MG63 (cell line): ENCODE results near the gene SMC1B. TPM values are rescaled to one million over a fixed set of nuclear protein-coding genes. Genes with fewer than 3 reads are reported as not detected.
"Not testable (repeated sequence)": the region's sequence is repeated elsewhere in the genome, so short reads cannot be mapped to it uniquely, and the experiment has no call there.

Experiments
- DNase-seq: peaks from one replicate; pipeline ENCODE4 v3.0.0-alpha.2; 2020
- H3K27me3 ChIP-seq: fragments of 250-450 bp; sonication (Bioruptor Pico); 2 replicates; pipeline ENCODE4 v1.5.1; 2020; ENCODE audit warnings: mild to moderate bottlenecking, moderate library complexity
- H3K36me3 ChIP-seq: fragments of 250-450 bp; sonication (Bioruptor Pico); 2 replicates; pipeline ENCODE4 v1.5.1; 2020; ENCODE audit warnings: mild to moderate bottlenecking, moderate library complexity
- H3K4me3 ChIP-seq: fragments of 250-450 bp; sonication (Bioruptor Pico); 2 replicates; pipeline ENCODE4 v1.5.1; 2020; ENCODE audit warnings: mild to moderate bottlenecking, moderate library complexity
- H3K9me3 ChIP-seq: fragments of 250-450 bp; sonication (Bioruptor Pico); 2 replicates; pipeline ENCODE4 v1.5.1; 2020; ENCODE audit warnings: mild to moderate bottlenecking, moderate library complexity
- total RNA-seq: library from RNA; depleted of rRNA; stranded (reverse); fragments of >200 nt; shearing (Covaris generic); gene quantifications from 2 replicates; pipeline ENCODE4 v1.2.3, GENCODE V29; 2014; ENCODE audit warnings: low replicate concordance

SMC1B gene
- total RNA-seq, 1 experiment from 2014 or later = not detected

DNA sequence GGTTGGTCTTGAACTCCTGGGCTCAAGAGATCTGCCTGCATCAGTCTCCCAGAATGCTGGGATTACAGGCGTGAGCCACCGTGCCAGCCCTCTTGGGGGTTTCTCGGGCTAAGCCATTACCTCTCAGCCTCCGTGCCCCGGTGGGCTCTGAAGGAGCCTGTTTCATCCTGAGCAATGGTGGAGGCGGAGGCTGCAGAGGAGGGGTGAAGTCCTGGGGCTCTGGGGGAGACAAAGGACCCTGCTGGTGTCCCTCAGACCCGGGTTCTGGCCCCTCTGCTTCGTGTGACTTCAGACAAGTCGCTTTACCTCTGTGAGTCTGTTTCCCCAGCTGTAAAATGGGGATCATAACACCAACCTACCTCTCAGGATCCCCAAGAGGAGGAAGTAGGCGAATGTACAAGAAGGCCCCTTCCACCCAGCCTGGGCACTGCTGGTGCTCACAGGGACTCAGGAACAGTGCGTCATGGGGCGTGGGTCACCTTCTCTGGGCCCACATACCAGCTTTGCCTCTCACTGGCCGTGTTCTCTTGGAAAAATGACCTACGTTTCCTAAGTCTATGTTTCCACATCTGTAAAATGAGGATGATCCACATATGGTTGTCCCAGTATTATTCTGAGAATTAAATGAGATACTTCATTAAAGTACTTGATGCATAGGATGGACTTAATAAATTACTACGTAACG is 36.8 kb upstream of the SMC1B start:
- Histone ChIP-seq H3K27me3 (no peaks in the 10 kb centered on the region), H3K4me3 (no peak overlapping the region), H3K9me3 (no peaks in the 10 kb centered on the region), H3K36me3 (no peaks in the 10 kb centered on the region)
- DNase-seq = no peak

DNA sequence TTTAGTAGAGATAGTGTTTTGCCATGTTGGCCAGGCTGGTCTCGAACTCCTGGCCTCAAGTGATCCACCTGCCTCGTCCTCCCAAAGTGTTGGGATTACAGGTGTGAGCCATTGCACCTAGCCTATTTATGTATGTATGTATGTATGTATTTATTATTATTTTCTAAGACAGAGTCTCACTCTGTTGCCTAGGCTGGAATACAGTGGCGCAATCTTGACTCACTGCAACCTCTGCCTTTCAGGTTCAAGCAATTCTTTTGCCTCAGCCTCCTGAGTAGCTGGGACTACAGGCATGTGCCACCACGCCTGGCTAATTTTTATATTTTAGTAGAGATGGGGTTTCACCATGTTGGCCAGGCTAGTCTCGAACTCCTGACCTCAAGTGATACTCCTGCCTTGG is 36.0 kb upstream of the SMC1B start:
- H3K9me3 ChIP-seq, DNase-seq, H3K36me3 ChIP-seq, H3K27me3 ChIP-seq, H3K4me3 ChIP-seq: not testable (repeated sequence)

DNA sequence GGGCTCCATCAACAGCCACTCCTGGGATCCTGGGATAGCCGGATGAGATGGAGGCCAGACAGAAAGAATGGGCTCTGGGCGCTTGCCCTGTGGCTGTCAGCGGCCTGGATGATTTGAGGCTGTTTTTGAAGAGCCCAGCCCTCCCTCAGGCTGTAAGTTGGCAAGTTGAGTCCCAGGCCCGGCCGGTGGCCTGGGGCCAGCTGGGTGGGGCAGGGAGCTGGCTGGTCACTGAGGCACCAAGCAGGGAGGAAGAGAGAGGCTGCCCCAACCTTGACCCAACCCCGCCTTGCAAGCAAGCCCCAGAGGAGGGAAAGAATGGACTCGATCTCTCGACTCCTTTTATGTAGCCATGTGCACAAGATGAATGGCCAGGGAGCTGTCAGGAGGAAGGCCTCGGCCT is 35.0 kb upstream of the SMC1B start:
- Histone ChIP-seq H3K36me3 (no peaks in the 10 kb centered on the region), H3K9me3 (no peaks in the 10 kb centered on the region), H3K4me3 (no peak overlapping the region), H3K27me3 (no peaks in the 10 kb centered on the region)
- no peak for DNase-seq

DNA sequence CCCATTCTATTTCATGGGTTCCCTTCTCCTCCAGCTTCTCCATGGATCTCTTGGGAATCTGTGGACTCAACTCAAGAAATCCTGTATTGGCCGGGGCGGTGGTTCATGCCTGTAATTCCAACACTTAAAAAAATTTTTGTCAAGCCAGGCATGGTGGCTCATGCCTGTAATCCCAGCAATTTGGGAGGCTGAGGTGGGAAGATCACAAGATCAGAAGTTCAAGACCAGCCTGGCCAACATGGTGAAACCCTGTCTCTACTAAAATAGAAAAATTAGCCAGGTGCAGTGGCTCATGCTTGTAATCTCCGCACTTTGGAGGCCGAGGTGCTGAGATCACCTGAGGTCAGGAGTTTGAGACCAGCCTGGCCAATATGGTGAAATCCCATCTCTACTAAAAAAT is 34.2 kb upstream of the SMC1B start:
- not testable (repeated sequence) for DNase-seq, H3K36me3 ChIP-seq, H3K27me3 ChIP-seq, H3K9me3 ChIP-seq, H3K4me3 ChIP-seq

DNA sequence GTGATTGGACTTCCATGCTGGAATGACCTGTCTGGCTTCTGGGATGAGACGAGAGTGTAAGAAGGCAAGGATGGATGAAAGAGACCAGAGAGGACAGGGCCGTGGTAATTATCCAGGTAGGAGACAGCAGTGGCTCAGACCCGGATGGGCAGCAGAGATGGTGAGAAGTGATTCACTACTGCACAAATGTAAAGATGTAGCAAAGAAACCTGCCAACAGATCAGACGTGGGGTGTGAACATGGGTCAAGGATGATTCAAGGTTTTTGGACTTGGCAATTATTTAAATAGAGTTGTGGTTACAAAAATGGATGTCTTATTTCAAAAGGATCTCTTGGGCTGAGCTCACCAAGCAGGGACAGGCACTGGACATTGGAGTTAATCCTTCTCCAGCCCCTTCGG is 32.8 kb upstream of the SMC1B start:
- no peaks in the 10 kb centered on the region for H3K27me3 ChIP-seq
- DNase-seq = peak; percentile 23
- no peaks in the 10 kb centered on the region for H3K36me3 ChIP-seq

DNA sequence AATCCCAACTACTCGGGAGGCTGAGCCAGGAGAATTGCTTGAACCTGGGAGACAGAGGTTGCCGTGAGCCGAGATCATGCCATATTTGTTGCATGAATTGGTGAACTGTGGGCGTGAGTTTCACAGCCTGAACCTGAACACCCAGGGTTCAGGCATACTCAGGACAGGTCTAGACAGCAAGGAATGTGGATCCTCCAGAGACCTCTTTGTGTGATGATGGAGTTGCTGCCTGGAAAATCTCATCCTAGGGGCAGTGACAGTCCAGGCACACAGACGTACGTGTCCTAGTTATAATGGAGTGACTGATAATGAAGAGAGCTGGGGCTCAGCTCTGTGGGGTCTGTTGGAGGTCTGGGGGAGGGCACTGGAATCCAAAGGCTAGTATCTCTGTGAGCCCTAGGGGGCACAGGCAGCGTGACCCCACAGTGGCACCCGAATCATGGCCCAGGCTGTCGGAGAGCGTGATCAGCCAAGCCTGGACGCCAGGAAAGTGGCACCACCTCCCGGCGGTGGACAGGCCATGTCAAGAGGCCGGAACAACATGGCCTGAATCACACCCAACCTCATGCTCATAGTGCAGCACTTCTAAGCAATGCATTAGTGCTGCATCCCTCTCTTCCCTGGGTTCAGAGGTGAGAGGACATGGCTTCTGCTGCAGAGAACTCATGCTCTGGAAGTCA is 31.8 kb upstream of the SMC1B start:
- no peaks in the 10 kb centered on the region for H3K27me3 ChIP-seq
- H3K4me3 ChIP-seq = no peak overlapping the region
- no peaks in the 10 kb centered on the region for H3K36me3 ChIP-seq
- DNase-seq = no peak
- H3K9me3 ChIP-seq = no peaks in the 10 kb centered on the region

More for the DNA sequence above, 32.8 kb upstream of the SMC1B start:
- Histone ChIP-seq H3K9me3 (no peaks in the 10 kb centered on the region), H3K4me3 (no peak overlapping the region)

DNA sequence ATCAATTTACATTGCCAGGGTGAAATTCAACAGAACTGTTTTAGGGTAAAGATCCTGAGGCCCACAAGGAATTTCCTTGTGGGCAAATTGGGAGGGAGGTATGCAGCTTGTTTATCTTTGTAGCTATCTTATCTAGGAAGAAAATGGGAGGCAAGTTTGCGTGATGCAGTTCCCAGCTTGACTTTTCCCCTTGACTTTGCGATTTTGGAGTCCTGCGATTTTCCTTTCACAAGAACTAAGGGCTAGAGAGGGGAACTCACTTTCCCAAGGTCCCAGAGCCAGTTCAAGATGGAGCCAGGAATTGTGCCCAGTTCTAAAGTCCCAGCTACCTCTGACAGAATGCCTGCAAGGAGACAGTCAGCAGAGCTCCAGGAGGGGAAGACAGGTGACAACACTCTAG is 30.8 kb upstream of the SMC1B start:
- no peaks in the 10 kb centered on the region for H3K27me3 ChIP-seq
- no peak for DNase-seq
- no peaks in the 10 kb centered on the region for H3K36me3 ChIP-seq
- H3K9me3 ChIP-seq = no peaks in the 10 kb centered on the region
- no peak overlapping the region for H3K4me3 ChIP-seq

DNA sequence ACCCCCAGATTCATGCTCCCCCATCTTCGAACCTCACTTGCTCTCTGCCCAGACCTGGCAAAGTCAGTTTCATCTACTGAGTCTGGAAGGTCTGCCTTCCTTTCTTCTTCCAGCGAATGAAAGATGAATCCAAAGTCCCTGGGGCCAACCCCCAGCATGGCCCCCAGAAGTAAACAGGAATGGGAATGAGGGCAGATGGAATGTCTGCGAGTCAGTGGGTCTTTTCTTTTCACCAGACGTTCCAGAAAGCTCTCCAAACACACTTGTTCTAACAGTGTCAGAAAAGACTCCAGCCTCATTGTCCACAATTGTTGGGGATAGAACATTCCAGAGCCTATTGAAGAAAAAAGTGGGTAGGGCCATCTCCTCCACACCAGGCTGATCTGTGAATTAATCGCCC is 28.7 kb upstream of the SMC1B start:
- H3K9me3 ChIP-seq = no peaks in the 10 kb centered on the region
- H3K27me3 ChIP-seq = no peaks in the 10 kb centered on the region
- no peak overlapping the region for H3K4me3 ChIP-seq
- no peak for DNase-seq
- no peaks in the 10 kb centered on the region for H3K36me3 ChIP-seq

DNA sequence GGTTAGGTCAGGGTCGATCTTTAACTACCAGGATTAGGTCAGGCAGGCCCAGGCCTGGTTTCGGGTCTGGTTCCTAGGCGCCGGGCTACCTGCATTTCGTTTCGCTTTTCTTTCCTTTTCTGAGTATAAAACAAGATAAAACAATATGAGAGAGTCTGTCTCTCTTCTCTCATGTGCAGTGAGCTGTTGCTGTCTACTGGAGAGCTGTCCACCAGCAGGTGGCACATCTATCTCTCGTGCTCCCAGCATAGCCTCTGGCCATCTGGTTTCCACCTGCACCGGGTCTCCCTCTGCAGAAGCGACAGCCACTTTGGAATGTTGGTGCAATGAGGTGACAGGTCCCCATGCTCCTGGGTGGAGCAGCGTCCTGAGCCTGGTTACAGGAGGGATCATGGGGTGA is 27.7 kb upstream of the SMC1B start:
- Histone ChIP-seq H3K36me3 (no peaks in the 10 kb centered on the region), H3K27me3 (no peaks in the 10 kb centered on the region), H3K9me3 (no peaks in the 10 kb centered on the region), H3K4me3 (no peak overlapping the region)
- peak; percentile 37 for DNase-seq

DNA sequence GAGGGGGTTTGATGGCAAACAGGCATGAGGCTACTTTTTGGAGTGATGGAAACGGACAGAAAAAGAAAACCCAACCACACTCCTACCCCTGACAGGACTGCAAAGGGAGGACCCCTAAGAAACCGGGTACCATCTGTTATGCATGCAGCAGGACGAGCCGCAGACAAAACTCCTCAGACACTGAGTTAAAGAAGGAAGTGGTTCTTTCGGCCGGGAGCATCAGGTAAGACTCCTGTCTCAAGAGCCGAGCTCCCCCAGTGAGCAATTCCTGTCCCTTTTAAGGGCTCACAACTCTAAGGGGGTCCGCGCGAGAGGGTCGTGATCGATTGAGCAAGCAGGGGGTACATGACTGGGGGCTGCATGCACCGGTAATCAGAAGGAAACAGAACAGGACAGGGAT is 27.3 kb upstream of the SMC1B start:
- H3K4me3 ChIP-seq, H3K27me3 ChIP-seq, H3K36me3 ChIP-seq: not testable (repeated sequence)

DNA sequence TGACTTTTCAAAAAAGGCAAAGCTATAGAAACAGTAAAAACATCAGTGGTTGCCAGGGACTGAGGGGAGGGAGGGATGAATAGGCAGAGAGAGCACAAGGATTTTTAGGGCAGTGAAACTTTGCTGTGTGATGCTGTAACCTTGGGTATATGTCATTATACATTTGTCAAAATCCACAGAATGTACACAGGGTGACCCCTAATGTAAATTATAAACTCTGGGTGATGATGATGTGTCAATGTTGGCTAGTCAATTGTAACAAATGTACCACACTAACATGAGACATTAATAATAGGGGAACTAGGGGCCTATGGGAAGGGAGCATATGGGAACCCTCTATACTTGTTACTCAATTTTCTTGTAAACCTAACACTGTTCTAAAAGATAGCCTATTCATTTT is 24.9 kb upstream of the SMC1B start:
- no peaks in the 10 kb centered on the region for H3K9me3 ChIP-seq
- H3K27me3 ChIP-seq = no peaks in the 10 kb centered on the region
- DNase-seq = no peak
- H3K4me3 ChIP-seq = no peak overlapping the region
- H3K36me3 ChIP-seq = no peaks in the 10 kb centered on the region

More for the DNA sequence above, 27.3 kb upstream of the SMC1B start:
- not testable (repeated sequence) for DNase-seq, H3K9me3 ChIP-seq

DNA sequence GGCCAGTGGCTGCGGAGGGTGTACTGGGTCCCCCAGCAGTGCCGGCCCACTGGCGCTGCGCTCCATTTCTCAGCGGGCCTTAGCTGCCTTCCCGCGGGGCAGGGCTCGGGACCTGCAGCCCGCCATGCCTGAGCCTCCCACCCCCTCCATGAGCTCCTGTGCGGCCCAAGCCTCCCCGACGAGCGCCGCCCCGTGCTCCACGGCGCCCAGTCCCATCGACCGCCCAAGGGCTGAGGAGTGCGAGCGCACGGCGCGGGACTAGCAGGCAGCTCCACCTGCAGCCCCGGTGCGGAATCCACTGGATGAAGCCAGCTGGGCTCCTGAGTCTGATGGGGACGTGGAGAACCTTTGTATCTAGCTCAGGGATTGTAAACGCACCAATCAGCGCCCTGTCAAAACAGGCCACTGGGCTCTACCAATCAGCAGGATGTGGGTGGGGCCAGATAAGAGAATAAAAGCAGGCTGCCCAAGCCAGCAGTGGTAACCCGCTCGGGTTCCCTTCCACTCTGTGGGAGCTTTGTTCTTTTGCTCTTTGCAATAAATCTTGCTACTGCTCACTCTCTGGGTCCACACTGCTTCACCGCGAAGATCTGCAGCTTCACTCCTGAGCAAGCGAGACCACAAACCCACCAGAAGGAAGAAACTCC is 23.6 kb upstream of the SMC1B start:
- DNase-seq, H3K36me3 ChIP-seq, H3K9me3 ChIP-seq, H3K4me3 ChIP-seq, H3K27me3 ChIP-seq: not testable (repeated sequence)

DNA sequence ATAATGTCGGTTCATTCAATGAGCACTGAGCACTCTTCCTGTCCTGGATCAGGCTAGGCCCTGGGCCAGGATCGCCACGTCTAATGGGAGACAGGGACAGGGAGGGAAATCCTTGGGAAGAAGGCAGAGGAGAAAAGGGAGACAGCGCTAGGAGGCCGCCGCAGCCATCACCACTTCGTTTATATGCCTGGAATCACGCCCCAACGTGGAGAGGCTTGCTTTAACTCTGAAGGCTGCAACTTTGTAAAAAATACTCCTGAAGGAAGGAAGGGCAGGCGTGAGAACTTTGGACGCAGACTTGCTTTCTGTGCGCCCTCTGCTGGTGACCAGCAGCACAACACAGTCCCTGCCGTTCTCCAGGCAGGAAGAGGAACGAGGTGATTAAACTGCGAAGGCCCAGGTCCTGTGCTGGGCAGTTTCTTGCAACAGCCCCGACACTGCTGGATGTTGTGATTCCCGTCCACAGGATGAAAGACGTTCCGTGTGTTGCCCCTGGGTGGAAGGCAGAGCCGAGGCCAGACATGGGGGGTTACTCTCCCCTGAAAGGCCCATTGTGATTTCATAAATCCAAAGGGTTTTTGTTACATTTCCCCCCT is 22.2 kb upstream of the SMC1B start:
- Histone ChIP-seq H3K27me3 (no peaks in the 10 kb centered on the region), H3K4me3 (no peak overlapping the region), H3K9me3 (no peaks in the 10 kb centered on the region), H3K36me3 (no peaks in the 10 kb centered on the region)
- DNase-seq = peak; percentile 81

DNA sequence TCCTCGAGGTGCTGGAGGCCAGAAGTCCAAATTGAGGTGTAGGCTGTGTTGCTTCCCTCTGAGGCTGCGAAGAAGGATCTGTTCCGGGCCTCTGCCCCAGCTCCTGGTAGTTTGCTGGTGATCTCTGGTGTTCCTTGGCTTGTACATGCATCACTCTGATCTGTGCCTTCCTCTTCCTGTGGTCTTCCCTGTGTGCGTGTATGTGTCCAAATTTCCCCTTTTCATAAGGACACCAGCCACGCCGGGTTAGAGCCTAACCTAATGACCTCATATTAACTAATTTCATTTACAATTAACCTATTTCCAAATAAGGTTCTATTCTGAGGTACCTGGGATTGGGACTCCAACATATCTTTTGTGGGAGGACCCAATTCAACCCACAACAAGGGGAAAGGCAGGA is 21.6 kb upstream of the SMC1B start:
- Histone ChIP-seq H3K36me3 (no peaks in the 10 kb centered on the region), H3K27me3 (no peaks in the 10 kb centered on the region), H3K4me3 (no peak overlapping the region), H3K9me3 (no peaks in the 10 kb centered on the region)
- no peak for DNase-seq

DNA sequence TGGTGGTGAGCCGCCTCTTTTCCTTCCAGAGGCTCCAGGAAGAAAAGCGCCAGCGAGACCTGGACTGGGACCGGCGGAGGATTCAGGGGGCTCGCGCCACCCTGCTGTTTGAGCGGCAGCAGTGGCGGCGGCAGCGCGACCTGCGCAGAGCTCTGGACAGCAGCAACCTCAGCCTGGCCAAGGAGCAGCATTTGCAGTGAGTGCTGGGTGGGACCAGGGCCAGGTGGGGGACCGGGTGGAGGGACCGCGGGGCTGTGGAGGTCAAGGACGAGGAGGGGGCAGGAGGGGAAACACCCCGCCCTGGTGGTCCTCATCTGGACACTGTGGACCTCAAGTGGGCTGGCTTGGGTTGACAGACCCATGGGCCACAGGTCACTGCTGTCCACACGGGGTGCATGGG is 17.5 kb upstream of the SMC1B start:
- no peaks in the 10 kb centered on the region for H3K27me3 ChIP-seq
- no peaks in the 10 kb centered on the region for H3K9me3 ChIP-seq
- H3K4me3 ChIP-seq = no peak overlapping the region
- no peak for DNase-seq
- no peaks in the 10 kb centered on the region for H3K36me3 ChIP-seq

DNA sequence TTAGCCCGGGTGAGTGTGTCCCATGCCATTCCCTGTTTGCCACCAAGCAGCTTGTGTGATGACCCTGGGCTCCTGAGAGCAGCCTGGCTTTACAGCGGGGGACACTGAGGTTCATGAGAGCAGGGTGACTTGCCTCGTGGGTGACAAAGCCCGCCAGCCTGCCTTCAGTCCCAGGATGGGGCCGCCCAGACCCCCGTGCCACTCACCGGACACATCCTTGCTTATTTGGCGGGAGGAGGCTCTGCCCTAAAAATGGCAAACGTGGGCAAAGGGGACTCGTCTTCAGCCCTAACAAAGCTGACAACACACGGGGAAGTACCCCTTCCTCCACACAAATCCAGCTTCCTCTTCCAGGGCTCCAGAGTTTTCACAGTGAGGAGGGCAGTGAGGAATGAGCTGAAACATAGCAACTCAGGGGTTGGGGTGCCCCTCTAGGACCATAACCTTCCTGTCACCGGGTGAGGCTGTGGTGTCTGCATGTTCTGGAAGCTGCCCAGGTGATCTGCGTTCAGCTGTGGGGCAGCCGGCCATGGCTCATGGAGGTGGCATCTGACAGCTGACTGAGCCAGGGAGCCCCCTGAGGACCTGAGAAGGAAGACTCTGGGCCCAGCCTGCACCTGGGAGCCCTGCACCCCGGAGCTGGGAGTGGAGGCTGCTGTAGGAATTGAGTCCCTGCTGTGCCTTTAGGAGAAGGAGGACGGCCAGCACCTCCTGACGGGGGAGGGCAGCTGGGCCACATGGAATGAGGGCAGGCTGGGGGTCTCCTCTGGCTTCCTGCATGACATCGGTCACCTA is 16.8 kb upstream of the SMC1B start:
- H3K9me3 ChIP-seq = no peaks in the 10 kb centered on the region
- no peaks in the 10 kb centered on the region for H3K36me3 ChIP-seq
- H3K4me3 ChIP-seq = no peak overlapping the region
- no peaks in the 10 kb centered on the region for H3K27me3 ChIP-seq
- no peak for DNase-seq

DNA sequence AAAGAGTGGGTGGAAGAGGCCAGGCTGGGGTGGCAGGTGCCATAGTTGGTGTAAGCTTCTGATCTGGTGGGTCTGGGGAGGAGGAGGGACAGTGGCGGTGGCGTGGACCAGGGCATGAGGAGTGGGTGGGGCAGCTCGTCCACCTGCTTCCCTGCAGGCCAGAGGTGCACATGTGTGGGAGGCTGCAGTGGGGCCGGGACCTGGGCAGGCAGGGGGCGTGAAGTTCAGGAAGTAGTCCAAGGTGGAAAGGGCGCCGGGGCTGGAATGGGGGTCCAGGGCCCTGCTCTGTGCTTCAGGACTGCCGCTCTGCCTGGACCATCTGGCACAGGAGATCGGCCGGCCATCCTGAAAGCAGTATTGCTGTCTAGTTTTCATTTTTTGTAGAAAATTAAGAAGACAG is 16.0 kb upstream of the SMC1B start:
- H3K36me3 ChIP-seq = no peaks in the 10 kb centered on the region
- H3K9me3 ChIP-seq = no peaks in the 10 kb centered on the region
- no peak for DNase-seq
- no peak overlapping the region for H3K4me3 ChIP-seq
- no peaks in the 10 kb centered on the region for H3K27me3 ChIP-seq
